ENCODE results near the gene CLMP.

DNA sequence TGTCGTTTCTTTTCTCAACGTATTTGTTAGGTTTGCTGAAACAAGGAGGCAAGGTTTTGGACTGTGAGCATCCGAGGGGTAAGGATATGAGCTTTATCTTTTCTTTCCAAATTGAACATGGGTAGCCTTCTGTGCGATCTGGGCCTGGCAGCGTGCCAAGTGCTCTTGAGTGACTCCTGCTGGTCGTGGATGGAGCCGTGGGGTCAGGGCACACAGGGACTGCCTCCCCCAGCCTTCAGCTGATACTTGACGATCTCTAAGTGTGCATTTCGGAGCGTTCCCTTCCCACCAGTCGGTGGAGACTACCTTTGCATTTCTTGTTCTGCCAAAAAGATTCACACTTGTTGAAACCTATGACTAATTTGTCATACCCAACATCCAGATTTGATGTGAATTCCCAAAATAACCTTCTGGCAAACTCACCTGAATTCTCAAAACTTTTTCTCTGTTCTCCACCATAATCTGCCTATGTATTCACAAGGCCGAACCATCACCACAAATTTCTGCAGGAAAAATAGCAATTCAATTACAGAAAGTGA is 40.1 kb upstream of the CLMP start:
- TF ChIP-seq GATA2 (IDR thresholded peaks at IDR 0.05; ENCODE audit: low read depth, low read length) (no peak), GATA3 (IDR thresholded peaks at IDR 0.05; ENCODE audit: low read depth, low read length) (no peak)

Measured in SH-SY5Y (cell line).